HEK293 (cell line): ENCODE measurements around the gene LSM5.

Experiments used
- CTCF ChIP-seq: fragments of 450-650 bp; formaldehyde crosslinking; IDR thresholded peaks from 2 replicates; pipeline ENCODE4 v1.5.1; 2016; ENCODE audit warnings: missing biosample characterization, missing genetic modification characterization
- KLF16 ChIP-seq: fragments of 450-650 bp; formaldehyde crosslinking; IDR thresholded peaks from 2 replicates; pipeline ENCODE4 v1.5.1; 2017; ENCODE audit warnings: missing biosample characterization, missing genetic modification characterization
- PATZ1 ChIP-seq: fragments of 450-650 bp; formaldehyde crosslinking; IDR thresholded peaks from 2 replicates; pipeline ENCODE4 v1.5.1; 2016; ENCODE audit warnings: missing biosample characterization, missing genetic modification characterization
- SALL2 ChIP-seq: fragments of 450-650 bp; formaldehyde crosslinking; IDR thresholded peaks from 2 replicates; pipeline ENCODE4 v1.5.0; 2017; ENCODE audit warnings: missing biosample characterization, mild to moderate bottlenecking, missing genetic modification characterization, borderline replicate concordance
- SETDB1 ChIP-seq: IDR thresholded peaks from one replicate; pipeline ENCODE4 v1.6.1; 2017; ENCODE audit warnings: mild to moderate bottlenecking, low read length, moderate library complexity, mixed read lengths; ENCODE audit not compliant: insufficient read length
- SP2 ChIP-seq: fragments of 450-650 bp; formaldehyde crosslinking; IDR thresholded peaks from 2 replicates; pipeline ENCODE4 v1.5.1; 2016; ENCODE audit warnings: missing biosample characterization, missing genetic modification characterization
- YY1 ChIP-seq: fragments of 450-650 bp; formaldehyde crosslinking; IDR thresholded peaks from 2 replicates; pipeline ENCODE4 v1.5.1; 2018; ENCODE audit warnings: missing biosample characterization, missing genetic modification characterization
- ZBTB11 ChIP-seq: fragments of 450-650 bp; formaldehyde crosslinking; conservative IDR thresholded peaks from 2 replicates; pipeline ENCODE4 v1.5.1; 2016; ENCODE audit warnings: low read depth, missing biosample characterization, missing genetic modification characterization
- ZBTB17 ChIP-seq: fragments of 450-650 bp; formaldehyde crosslinking; IDR thresholded peaks from 2 replicates; pipeline ENCODE4 v1.5.1; 2016; ENCODE audit warnings: missing biosample characterization, missing genetic modification characterization
- ZBTB48 ChIP-seq: fragments of 450-650 bp; formaldehyde crosslinking; IDR thresholded peaks from 2 replicates; pipeline ENCODE4 v1.5.1; 2016; ENCODE audit warnings: missing biosample characterization, missing genetic modification characterization
- ZBTB8A ChIP-seq: fragments of 450-650 bp; formaldehyde crosslinking; IDR thresholded peaks from 2 replicates; pipeline ENCODE4 v1.5.1; 2016; ENCODE audit warnings: missing biosample characterization, missing genetic modification characterization
- ZNF174 ChIP-seq: fragments of 450-650 bp; formaldehyde crosslinking; IDR thresholded peaks from 2 replicates; pipeline ENCODE4 v1.5.0; 2017; ENCODE audit warnings: missing biosample characterization, mild to moderate bottlenecking, missing genetic modification characterization
- ZNF184 ChIP-seq: fragments of 450-650 bp; IDR thresholded peaks from 2 replicates; pipeline ENCODE4 v1.5.1; 2018; ENCODE audit warnings: missing biosample characterization, mild to moderate bottlenecking, missing genetic modification characterization
- ZNF2 ChIP-seq: fragments of 450-650 bp; formaldehyde crosslinking; IDR thresholded peaks from 2 replicates; pipeline ENCODE4 v1.5.1; 2016; ENCODE audit warnings: missing biosample characterization, missing genetic modification characterization
- ZNF239 ChIP-seq: fragments of 450-650 bp; formaldehyde crosslinking; IDR thresholded peaks from 2 replicates; pipeline ENCODE4 v1.5.1; 2016; ENCODE audit warnings: missing biosample characterization, missing genetic modification characterization
- ZNF302 ChIP-seq: fragments of 450-650 bp; formaldehyde crosslinking; IDR thresholded peaks from 2 replicates; pipeline ENCODE4 v1.5.1; 2016; ENCODE audit warnings: missing biosample characterization, missing genetic modification characterization, low read depth
- ZNF341 ChIP-seq: fragments of 450-650 bp; formaldehyde crosslinking; IDR thresholded peaks from 2 replicates; pipeline ENCODE4; 2016; ENCODE audit warnings: low read depth, missing biosample characterization, missing genetic modification characterization
- ZNF623 ChIP-seq: fragments of 450-650 bp; formaldehyde crosslinking; IDR thresholded peaks from 2 replicates; pipeline ENCODE4 v1.5.1; 2016; ENCODE audit warnings: missing biosample characterization, missing genetic modification characterization
- ZNF658 ChIP-seq: fragments of 450-650 bp; formaldehyde crosslinking; IDR thresholded peaks from 2 replicates; pipeline ENCODE4; 2016; ENCODE audit warnings: missing biosample characterization, missing genetic modification characterization
- ZNF707 ChIP-seq: fragments of 450-650 bp; formaldehyde crosslinking; IDR thresholded peaks from 2 replicates; pipeline ENCODE4 v1.5.1; 2016; ENCODE audit warnings: missing biosample characterization, missing genetic modification characterization
- ZNF792 ChIP-seq: fragments of 450-650 bp; formaldehyde crosslinking; IDR thresholded peaks from 2 replicates; pipeline ENCODE4 v1.5.1; 2016; ENCODE audit warnings: missing biosample characterization, missing genetic modification characterization
- ZNF843 ChIP-seq: fragments of 450-650 bp; formaldehyde crosslinking; IDR thresholded peaks from 2 replicates; pipeline ENCODE4 v1.5.1; 2016; ENCODE audit warnings: missing biosample characterization, missing genetic modification characterization
- ZSCAN23 ChIP-seq: fragments of 450-650 bp; formaldehyde crosslinking; IDR thresholded peaks from 2 replicates; pipeline ENCODE4 v1.5.1; 2016; ENCODE audit warnings: missing biosample characterization, missing genetic modification characterization
- TF ChIP-seq, protein P1 (sequence below): fragments of 450-650 bp; formaldehyde crosslinking; IDR thresholded peaks from 2 replicates; pipeline ENCODE4 v1.5.1; 2017; ENCODE audit warnings: missing biosample characterization, missing genetic modification characterization
- TF ChIP-seq, protein P2 (sequence below): fragments of 450-650 bp; formaldehyde crosslinking; optimal IDR thresholded peaks from 2 replicates; pipeline ENCODE3; 2016; ENCODE audit warnings: missing biosample characterization, mild to moderate bottlenecking, missing genetic modification characterization
- TF ChIP-seq, protein P3 (sequence below): fragments of 450-650 bp; formaldehyde crosslinking; IDR thresholded peaks from 2 replicates; pipeline ENCODE4 v1.5.1; 2016; ENCODE audit warnings: missing biosample characterization, missing genetic modification characterization, low read depth
- TF ChIP-seq, protein P4 (sequence below): fragments of 450-650 bp; formaldehyde crosslinking; IDR thresholded peaks from 2 replicates; pipeline ENCODE4 v1.5.1; 2016; ENCODE audit warnings: missing biosample characterization, missing genetic modification characterization

LSM5 gene

GRCh38 chr7:32490127-32490796, at the start of gene LSM5 (continued):
- TF ChIP-seq ZBTB11, result peak; percentile 99
- no peak for TF ChIP-seq ZNF658 (tag by site-specific recombination)
- no peak for TF ChIP-seq SALL2 (tag by site-specific recombination)
- TF ChIP-seq ZNF239, result no peak
- no peak for TF ChIP-seq ZNF792 (tag by site-specific recombination)
- TF ChIP-seq, protein P1, sequence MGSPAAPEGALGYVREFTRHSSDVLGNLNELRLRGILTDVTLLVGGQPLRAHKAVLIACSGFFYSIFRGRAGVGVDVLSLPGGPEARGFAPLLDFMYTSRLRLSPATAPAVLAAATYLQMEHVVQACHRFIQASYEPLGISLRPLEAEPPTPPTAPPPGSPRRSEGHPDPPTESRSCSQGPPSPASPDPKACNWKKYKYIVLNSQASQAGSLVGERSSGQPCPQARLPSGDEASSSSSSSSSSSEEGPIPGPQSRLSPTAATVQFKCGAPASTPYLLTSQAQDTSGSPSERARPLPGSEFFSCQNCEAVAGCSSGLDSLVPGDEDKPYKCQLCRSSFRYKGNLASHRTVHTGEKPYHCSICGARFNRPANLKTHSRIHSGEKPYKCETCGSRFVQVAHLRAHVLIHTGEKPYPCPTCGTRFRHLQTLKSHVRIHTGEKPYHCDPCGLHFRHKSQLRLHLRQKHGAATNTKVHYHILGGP (tag by site-specific recombination), result no peak
- TF ChIP-seq YY1 (tag by site-specific recombination), result peak; percentile 94
- peak; percentile 88 for TF ChIP-seq SP2 (tag by site-specific recombination)
- TF ChIP-seq SETDB1, result peak; percentile 76
- peak; percentile 62 for TF ChIP-seq ZNF843 (tag by site-specific recombination)
- no peak for TF ChIP-seq ZNF184 (tag by site-specific recombination)
- 0 out of 2 replicates have a peak, but pooled peaks have one; percentile 37 for TF ChIP-seq ZNF341 (tag by site-specific recombination)
- TF ChIP-seq, protein P2, sequence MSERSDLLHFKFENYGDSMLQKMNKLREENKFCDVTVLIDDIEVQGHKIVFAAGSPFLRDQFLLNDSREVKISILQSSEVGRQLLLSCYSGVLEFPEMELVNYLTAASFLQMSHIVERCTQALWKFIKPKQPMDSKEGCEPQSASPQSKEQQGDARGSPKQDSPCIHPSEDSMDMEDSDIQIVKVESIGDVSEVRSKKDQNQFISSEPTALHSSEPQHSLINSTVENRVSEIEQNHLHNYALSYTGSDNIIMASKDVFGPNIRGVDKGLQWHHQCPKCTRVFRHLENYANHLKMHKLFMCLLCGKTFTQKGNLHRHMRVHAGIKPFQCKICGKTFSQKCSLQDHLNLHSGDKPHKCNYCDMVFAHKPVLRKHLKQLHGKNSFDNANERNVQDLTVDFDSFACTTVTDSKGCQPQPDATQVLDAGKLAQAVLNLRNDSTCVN (tag by site-specific recombination), result peak; percentile 52
- TF ChIP-seq PATZ1 (tag by site-specific recombination), result peak; percentile 52
- TF ChIP-seq, protein P3, sequence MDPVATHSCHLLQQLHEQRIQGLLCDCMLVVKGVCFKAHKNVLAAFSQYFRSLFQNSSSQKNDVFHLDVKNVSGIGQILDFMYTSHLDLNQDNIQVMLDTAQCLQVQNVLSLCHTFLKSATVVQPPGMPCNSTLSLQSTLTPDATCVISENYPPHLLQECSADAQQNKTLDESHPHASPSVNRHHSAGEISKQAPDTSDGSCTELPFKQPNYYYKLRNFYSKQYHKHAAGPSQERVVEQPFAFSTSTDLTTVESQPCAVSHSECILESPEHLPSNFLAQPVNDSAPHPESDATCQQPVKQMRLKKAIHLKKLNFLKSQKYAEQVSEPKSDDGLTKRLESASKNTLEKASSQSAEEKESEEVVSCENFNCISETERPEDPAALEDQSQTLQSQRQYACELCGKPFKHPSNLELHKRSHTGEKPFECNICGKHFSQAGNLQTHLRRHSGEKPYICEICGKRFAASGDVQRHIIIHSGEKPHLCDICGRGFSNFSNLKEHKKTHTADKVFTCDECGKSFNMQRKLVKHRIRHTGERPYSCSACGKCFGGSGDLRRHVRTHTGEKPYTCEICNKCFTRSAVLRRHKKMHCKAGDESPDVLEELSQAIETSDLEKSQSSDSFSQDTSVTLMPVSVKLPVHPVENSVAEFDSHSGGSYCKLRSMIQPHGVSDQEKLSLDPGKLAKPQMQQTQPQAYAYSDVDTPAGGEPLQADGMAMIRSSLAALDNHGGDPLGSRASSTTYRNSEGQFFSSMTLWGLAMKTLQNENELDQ (tag by site-specific recombination), result no peak; the same call in 1 of the 2 replicates
- 0 out of 2 replicates have a peak, but pooled peaks have one; percentile 50 for TF ChIP-seq KLF16 (tag by site-specific recombination)
- TF ChIP-seq ZNF623 (tag by site-specific recombination), result no peak
- peak; percentile 97 for TF ChIP-seq ZBTB17 (tag by site-specific recombination)
- TF ChIP-seq, protein P4, sequence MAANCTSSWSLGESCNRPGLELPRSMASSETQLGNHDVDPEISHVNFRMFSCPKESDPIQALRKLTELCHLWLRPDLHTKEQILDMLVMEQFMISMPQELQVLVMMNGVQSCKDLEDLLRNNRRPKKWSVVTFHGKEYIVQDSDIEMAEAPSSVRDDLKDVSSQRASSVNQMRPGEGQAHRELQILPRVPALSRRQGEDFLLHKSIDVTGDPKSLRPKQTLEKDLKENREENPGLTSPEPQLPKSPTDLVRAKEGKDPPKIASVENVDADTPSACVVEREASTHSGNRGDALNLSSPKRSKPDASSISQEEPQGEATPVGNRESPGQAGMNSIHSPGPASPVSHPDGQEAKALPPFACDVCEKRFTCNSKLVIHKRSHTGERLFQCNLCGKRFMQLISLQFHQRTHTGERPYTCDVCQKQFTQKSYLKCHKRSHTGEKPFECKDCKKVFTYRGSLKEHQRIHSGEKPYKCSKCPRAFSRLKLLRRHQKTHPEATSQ (tag by site-specific recombination), result no peak
- no peak for TF ChIP-seq ZNF302 (tag by site-specific recombination)
- no peak for TF ChIP-seq ZBTB8A (tag by site-specific recombination)
- no peak for TF ChIP-seq CTCF (tag by site-specific recombination)
- TF ChIP-seq ZNF2, result peak; percentile 89
- no peak for TF ChIP-seq ZNF707 (tag by site-specific recombination)
- no peak for TF ChIP-seq ZSCAN23
- no peak for TF ChIP-seq ZBTB48 (tag by site-specific recombination)
- TF ChIP-seq ZNF174, result no peak
